Activated CD8-positive, alpha-beta memory T cell treated with anti-CD3 and anti-CD28 coated beads for 4 hours (primary cell): ENCODE results near the gene TMED10.
"Not testable (repeated sequence)": the region's sequence is repeated elsewhere in the genome, so short reads cannot be mapped to it uniquely, and the experiment has no call there.

Experiments
- DNase-seq, 2 donors: peaks; one replicate each; pipeline ENCODE4 v3.0.0-alpha.2; 2020; ENCODE audit warnings: low read depth in 2 of 2

Gene TMED10

DNA sequence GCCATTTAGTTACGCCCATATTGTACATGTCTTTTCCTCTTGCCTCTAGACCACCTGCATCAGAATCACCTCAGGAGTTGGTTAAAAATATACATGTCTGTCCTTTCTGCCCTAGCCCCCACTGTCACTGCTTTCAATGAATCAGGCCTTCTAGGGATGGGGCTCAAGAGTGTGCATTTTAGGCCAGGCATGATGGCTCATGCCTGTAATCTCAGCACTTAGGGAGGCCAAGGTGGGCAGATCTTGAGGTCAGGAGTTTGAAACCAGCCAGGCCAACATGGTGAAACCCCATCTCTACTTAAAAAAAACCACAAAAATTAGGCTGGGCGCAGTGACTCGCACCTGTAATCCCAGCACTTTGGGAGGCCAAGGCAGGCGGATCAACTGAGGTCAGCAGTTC is 13.6 kb upstream of the TMED10 start:
- DNase-seq: no peak

DNA sequence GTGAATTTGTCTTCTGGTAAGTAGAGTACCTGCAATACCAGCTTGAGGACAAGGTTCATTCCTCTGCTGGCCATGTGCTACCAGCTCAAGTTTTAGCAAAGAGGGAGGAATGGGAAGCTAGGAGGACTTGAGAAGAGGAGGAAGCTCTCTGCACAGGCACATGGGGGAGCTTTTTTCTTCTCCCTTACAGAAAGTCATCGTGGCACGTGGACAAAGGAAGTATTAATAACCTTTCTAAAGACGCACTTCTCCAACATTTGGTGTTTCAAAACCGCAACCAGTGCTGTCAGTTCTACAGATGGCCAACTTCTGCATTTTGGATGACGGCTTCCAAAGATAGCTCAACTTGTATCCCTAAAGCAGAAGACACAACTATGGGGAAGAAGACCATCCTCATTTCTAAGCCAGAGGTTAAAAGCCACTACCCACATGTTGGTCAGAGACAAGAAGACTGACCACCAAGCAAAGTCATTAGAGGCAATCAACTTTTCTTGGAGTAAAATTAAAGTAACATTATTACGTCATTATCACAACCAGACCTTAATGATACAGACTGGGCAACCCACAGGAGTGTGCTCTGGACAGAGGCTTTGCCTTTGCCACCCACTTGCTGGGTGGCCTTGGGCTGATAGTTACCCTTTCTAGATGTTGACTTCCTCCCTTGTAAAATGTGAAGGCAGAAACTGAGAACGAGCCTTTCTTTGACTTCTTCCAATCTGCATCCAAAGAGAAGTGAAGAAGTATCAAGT is 12.3 kb upstream of the TMED10 start:
- DNase-seq: no peak

DNA sequence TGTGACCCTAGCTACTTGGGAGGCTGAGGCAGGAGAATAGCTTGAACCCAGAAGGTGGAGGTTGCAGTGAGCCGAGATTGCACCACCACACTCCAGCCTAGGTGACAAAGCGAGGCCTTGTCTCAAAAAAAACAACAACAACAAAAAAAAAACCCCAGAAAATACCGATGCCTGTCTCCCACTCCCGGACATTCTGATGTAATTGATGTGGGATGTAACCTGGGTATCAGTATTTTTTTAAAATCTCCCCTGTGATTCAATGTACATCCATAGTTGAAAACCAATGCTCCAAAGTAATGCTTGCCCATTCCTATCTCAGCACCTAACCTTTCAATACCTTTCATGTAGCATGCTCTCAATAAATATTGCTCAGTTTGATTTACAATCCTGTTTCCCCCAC is 11.7 kb upstream of the TMED10 start:
- DNase-seq: no peak

DNA sequence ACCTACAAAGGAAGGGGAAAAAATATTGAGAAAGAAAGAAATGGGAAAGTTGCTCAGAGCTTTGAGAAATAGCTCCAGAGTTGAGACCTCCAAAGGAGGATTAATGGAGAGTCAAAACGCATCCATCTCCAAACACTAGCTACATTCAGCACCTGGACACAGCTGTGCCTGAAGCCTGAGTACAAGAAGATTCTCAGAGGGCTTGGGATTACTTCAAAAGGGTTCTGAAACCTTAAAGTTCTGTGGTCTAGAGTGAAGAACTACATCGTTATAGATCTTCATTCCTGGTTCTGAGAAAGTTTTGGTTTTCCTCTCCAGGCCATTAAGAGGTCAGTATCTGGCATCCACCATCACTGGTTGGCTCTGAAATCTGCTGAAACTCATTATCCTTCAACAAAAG is 10.5 kb upstream of the TMED10 start:
- DNase-seq: no peak

DNA sequence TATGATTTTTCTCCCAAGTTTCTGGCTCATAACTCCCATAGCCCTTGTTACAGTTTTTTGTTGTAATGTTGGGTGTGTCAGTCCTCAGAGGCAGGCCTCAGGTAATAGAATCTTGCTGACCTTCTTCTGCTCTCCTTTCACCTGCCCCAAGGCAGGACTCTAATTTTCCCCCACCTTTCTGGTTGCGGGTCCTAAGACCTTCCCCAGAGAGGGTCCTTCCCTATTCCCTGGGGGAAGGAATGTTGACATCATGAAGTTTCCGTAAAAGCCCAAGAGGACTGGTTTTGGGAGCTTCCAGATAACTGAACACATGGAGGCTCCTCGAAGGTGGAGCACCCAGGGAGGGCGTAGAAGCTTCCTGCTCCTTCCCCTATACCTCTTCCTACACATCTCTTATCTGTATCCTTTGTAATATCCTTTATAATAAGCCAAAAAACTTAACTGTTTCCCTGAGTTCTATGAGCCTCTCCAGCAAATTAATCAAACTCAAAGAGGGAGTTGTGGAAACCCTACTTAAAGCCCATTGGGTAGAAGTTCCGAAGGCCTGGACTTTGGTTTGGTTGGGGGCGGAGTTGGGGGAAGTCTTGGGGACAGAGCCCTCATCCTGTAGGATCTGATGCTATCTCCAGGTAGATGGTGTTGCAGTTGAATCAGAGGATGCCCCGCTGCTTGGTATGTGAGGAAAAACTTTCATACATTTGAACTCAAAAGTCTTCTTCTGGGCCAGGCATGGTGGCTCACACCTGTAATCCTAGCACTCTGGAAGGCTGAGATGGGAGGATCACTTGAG is 9.0 kb upstream of the TMED10 start:
- DNase-seq: no peak

DNA sequence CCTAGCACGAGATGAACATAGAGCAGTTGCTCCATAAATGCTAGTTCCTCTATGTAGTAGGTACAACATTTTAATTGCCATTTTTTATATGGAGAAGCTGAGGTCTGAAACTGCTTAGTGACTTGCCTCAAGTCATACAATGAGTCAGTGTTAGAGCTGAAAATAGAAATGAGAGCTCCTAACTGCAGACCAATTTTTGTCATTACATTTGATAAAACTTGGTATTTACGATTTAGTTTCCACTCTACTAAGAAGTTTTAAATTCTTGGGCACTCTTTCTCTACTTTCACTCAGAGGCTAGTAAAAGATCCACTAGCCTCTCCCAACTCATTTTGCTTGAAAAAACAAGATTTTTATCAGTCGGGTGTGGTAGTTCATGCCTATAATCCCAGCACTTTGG is 8.1 kb upstream of the TMED10 start:
- no peak for DNase-seq

DNA sequence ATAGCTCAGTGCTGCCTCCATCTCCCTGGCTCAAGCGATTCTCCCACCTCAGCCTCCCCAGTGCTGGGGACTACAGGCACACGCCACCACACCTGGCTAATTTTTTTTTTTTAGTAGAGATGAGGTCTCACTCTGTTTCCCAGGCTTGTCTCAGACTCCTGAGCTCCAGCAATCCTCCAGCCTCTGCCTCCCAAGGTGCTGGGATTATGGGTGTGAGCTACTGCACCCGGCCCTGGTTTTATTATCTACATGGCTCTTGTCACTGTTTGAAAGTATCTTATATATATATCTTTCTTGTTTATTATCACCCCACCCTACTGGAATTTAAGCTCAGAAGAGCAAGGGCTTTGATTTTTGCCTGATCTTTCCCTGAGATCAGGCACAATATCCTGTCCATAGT is 7.6 kb upstream of the TMED10 start:
- DNase-seq: no peak

DNA sequence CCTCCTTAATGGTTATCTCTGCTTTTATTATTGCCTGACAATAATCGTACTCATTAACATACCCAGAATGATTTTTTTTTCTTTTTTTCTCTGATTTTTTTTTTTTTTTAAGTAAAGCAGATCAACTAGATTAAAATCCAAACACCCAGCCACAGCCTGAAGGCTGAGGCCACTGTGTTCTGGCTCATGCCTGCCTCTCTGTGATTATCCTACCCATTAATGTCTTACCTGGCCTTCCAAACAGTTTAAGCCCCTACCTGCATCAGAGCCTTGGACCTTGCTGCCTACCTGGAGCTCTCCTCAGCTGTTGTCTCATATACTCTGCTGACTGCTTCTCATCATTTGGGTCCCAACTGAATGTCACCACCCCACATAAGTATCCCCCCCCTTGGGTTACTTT is 6.8 kb upstream of the TMED10 start:
- DNase-seq: no peak

DNA sequence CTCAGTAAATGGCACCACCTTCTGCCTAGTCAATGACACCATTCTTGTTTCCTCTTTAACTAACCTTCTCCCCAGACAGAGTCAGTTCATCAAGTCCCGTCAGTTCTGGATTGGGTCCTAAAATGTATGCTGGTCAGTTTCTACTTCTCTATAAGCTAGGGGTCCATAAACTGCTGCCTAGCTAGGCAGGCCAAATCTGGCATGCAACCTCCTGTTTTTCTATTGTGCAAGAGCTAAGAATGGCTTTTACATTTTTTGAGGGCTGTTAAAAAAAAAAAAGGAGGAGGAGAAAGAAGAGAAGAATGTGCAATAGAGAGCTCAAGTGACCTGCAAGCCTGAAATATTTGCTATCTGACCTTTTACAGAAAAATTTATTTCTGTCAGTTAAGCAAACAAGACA is 6.4 kb upstream of the TMED10 start:
- no peak for DNase-seq

DNA sequence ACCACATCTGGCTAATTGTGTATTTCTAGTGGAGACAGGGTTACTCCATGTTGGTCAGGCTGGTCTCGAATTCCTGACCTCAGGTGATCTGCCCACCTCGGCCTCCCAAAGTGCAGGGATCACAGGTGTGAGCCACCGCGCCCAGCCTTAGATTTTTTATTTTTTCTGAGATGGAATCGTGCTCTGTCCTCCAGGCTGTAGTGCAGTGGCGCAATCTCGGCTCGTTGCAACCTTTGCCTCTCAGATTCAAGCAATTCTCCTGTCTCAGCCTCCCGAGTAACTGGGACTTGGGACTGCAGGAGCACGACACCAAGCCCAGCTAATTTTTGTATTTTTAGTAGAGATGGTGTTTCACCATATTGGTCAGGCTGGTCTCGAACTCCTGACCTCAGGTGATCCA is 5.8 kb upstream of the TMED10 start:
- not testable (repeated sequence) for DNase-seq

DNA sequence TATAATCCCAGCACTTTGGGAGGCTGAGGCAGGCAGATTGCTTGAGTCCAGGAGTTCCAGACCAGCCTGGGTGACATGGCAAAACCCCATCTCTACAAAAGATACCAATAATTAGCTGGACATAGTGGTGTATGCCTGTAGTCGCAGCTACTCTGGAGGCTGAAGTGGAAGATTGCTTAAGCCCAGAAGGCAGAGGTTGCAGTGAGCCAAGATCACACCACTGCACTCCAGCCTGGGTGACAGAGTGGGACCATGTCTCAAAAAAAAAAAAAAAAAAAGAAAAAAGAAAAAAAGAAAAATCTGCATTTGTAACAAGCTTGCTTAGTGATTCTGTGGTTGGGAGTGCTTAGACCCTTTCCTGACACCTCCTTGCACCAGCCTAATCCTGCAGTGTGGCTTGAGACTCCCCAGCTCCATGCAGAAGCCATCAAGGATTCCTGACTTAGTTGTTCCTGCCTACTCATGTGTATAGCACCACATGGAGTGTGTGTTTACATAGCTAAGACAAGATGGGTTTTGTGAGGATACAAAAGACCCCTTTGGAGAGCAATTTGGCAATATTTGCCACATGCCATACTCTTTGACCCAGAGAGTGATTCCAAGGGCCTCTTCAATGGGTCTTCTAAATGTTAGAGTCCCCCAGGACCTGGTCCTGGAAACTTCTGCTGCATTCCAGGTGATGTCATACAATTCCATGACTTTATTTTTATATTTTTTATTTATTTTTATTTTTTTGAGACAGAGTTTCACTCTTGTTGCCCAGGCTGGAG is 5.1 kb upstream of the TMED10 start:
- no peak for DNase-seq

DNA sequence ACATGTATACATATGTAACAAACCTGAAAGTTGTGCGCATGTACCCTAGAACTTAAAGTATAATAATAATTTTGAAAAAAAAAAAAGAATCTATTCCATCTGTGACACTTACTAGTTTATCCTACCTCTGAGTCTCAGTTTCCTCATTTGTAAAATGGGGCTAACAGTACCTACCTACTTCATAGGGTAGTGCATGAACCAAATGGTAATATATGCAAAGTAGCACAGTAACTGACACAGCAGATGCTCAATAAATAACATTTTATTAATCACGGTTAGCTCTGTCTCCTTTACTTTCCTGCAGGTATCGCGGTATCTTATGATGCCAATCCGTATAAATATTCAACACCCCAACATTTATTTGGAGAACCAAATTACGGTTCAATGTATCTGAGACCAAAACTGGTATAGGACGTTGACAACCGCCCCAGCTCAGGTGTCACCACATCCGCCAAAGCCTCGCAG is 703 bp downstream of the TMED10 start:
- no peak for DNase-seq

DNA sequence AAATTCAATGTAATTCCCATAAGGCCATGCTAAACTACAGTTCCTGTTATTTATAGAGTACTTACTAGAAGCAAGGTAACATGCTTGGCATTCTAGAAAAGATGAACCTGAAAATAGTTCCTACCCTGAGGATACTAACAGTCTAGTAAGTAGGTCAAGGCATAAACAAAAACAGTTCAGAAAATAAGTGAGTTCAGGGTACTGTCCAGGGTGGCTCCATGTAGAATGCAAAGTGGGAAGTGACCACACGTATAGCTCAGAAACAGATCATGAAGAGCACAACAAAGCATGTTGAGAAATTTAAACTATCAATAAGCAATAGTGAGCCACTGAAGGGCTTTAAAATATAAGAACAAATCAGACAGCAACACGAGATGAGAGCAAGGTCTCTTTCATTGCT is 2.3 kb downstream of the TMED10 start:
- no peak for DNase-seq

DNA sequence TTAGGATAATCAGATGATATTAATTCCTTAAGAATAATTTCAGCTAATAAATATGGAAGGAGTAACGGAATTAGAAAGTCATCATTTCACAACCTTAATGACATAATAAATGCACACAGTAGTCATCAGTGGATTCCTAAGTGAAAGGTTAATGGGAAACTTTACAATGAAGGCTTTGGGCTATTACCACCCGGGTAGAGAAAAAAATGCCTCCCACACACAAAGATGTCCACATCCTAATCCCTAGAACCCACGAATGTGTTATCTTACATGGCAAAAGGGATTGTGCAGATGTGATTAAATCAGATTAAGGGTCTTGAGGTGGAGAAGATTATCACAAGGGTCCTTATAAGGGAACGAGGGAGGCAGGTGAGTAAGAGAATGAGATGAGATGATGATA is 5.6 kb downstream of the TMED10 start:
- no peak for DNase-seq

DNA sequence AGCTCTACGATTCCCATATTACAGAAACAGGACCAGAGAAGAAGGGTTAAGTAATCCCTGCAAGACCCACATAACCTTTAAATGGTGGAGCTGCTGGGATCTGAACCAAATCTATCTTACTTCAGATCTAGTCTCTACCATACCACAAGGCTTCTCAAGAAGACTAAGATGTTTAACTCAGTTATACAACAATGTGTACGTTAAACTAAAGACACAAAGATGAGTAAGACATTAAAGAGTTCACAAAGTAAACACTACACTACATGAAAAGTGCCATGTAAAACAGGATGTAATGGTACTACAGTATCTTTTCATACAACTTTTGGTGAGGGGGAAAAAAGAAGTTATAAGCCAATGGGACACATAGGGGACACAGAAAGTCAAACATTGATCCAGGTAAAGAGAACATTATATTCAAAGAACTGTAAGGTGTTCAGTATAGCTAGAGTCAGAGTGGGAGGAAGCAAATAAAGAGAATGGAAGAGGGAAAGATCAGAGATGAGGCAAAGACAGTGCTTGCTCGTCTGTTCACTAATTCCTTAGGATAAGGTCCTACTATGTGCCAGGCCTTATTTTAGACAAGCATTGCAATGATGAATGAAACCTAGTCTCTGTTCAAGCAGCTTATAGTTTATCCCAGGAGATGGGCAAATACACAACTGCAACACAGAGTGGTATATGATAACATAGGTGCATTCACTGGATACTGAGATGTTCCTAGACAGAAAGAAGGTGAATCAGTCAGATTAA is 7.7 kb downstream of the TMED10 start:
- no peak for DNase-seq

DNA sequence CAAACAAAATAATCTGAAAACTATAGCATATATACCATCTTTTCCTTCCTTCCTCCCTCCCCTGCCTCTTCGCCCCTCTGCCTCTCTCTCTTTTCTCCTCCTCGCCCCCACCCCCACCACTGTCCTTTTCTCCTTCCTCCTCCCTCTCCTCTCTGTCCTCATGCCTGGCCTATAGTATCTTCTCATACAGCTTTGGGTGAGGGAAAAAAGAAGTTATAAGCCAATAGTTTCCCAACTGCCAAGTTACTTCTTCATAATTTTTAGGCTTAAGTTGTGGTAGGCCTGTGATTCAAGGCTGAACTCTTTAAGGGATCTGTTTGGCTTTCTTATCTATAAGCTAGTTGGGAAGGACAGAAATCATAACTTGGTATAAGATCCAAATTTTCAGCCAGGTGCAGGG is 9.1 kb downstream of the TMED10 start:
- DNase-seq: no peak

DNA sequence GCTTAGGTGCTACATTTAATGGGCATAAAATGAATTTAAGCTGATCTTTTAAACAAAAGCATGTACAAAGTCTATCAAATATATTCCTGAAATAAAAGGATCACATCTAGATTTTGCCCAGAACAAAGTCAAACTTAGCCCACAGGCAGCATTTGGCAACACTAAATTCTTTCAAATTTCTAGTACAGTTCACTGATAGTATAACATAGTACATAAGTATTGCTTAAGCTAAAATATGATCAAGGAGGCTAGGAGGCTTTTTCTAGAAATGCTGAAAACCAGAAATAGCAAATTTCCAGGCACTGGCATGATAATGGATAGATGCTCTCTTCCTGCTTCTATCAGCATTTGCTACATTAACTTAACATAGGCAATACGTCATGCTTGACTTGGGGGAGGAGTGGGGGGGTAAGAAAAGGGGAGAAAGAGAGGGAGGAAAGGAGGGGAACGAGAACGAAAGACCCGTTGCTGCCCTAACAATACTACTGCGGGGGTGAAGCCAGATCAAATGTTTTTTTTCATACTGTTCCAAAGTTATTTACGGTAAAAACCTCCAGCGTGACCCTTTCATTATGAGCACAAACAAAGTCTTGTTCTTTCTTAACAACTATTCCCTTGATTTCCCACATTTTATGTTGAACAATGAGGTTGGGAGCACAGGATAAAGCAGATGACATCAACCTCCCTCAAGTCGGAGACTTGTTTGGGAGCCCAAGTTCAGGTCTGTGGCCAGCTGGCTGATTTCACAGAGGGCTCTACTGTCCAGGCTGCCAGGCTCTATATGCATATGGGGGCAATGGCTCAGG is 10.6 kb downstream of the TMED10 start:
- no peak for DNase-seq

DNA sequence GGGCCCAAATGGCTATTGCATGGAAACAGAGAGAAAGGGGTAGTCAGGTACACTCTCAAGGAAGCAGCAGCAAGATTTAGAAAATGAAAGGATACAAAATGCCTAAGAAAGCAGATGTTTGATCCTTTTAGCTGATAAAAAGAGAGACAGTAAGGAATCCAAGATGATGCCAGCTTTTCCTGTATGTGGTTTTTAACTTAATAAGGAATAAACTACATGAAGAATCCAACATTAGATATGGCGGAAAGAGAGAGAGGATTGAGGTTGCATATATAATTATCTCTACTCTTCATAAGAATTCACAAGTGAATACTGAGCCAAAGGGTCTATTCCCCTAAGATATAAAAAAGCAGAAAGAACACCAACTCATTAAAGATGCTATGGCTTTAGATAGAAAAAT is 11.6 kb downstream of the TMED10 start:
- no peak for DNase-seq

DNA sequence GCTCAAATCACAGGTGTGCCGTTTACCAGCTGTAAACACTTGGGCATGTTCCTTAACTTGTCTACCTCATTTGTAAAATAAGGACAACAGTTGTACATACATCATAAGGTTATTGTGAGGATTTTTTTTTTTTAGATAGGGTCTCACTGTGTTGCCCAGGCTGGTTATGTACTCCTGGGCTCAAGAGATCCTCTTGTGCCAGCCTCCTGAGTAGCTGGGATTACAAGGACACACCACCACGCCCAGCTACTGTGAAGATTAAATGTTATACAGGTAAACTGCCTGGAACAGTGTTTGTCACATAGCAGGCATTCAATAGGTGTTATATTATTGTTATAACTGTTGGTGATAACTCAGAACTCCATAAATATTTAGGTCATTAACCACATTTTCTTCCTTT is 12.7 kb downstream of the TMED10 start:
- no peak for DNase-seq

DNA sequence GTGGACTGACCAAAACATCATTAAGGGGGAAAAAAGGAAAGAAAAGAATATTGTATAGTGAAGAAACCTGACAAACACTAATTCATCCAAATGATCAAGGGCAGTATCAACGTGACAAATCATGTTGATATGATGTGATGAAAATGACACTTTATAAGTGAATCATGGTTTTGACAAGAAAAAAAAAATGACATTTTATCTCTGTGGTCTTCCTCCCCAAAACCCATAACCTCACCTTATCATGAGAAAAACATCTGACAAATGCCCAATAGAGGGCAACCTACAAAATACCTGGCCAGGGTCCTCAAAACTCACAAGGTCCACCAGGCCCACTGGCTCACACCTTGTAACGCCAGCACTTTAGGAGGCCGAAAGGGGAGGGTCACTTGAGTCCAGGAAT is 13.8 kb downstream of the TMED10 start:
- no peak for DNase-seq
